AG08395 (cell line): ENCODE results near the gene SORCS3.

Source experiments
- DNase-seq: peaks from one replicate; pipeline ENCODE4 v3.0.0; 2012; ENCODE audit warnings: mixed read lengths, low spot score

SORCS3 gene

DNA sequence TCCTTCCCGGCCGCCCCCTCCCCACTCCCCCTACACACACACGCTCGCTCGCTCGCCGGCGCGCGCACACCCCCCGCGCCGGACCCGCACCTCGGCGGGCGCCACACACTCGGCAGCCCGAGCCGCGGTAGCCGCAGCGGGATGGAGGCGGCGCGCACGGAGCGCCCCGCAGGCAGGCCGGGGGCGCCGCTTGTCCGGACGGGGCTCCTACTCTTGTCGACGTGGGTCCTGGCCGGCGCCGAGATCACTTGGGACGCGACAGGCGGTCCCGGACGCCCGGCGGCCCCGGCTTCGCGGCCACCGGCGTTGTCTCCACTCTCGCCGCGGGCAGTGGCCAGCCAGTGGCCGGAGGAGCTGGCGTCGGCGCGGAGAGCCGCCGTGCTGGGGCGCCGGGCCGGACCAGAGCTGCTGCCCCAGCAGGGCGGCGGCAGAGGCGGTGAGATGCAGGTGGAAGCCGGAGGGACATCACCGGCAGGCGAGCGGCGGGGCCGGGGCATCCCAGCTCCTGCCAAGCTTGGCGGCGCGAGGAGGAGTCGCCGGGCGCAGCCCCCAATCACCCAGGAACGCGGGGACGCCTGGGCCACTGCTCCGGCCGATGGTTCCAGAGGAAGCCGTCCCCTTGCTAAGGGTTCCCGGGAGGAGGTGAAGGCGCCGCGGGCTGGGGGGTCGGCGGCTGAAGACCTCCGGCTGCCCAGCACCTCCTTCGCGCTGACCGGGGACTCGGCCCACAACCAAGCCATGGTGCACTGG, at the start of gene SORCS3:
Gene SORCS3, plus strand, starts transcription at position 104 of the 750 bp plus-strand sequence.
- no peak for DNase-seq

DNA sequence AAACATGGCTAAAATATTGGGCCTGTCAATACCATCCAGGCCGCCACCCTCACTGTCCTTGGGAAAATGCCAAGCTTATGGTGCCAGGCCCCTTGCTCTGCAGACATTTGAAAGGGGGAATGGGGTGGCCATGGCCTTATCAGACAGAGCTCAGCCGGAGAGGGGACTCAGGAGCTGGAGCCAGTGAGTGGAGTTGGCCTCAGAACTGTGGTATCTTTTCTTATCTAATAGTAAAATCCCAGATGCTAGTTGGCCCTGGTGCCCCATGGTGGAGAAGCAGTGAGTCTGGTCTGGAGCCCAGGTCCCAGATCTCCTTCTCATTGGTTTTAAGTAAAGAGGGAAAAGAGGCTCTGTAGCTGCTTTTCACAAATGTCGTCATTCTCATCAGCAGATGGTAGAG, 49.6 kb upstream of the SORCS3 start:
- DNase-seq = no peak

DNA sequence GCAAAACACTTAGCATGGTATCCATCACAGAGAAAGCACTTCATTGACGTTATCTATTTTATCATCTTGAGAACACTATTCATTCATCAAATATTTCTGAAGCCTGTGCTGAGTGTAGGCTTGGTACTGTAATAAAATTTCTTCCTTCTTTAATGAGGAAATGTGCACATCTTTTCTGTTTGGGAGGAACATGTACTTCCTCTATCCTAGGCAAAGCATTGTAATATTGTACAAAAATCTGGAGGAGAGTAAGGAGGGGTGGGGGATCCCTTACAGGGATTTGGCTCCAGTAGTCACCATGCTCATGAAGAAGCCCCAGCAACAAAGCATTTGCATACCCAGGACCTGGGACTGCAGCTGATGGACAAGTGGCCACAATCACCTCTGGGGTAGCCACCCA, 39.9 kb upstream of the SORCS3 start:
- DNase-seq = no peak

DNA sequence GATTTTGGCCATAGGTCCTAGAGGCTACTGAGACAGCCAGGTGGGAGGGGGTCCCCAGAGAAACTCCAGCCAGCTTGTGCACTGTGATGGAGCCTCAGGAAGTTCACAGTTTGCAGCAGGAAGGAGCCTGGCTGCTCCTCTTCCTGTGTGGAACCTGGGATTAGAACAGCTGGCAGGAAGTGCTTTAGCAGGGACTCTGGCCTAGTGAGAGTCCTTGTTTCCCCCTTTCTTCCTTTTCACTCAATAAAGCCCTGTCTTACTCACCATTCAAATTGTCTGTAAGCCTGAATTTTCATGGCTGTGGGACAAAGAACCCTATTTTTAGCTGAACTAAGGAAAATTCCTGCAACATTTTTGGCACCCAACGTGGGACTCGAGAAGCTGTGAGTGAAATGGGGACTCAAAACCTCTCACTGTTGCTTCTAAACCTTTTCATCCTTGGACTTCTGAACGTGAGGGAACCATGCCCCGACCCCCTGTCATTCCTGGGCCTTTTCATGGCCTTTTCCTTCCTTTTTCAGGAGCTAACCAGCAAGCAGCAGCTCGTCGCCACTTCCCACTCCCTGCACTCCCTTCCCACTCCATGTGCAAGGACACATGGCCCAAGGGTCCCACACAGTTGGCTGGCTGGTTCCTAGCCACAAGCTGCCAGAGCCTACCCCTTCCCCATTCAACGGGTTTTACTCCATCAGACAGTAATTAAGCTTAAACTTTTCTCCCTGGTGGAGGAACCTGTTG, 32.8 kb upstream of the SORCS3 start:
- no peak for DNase-seq

DNA sequence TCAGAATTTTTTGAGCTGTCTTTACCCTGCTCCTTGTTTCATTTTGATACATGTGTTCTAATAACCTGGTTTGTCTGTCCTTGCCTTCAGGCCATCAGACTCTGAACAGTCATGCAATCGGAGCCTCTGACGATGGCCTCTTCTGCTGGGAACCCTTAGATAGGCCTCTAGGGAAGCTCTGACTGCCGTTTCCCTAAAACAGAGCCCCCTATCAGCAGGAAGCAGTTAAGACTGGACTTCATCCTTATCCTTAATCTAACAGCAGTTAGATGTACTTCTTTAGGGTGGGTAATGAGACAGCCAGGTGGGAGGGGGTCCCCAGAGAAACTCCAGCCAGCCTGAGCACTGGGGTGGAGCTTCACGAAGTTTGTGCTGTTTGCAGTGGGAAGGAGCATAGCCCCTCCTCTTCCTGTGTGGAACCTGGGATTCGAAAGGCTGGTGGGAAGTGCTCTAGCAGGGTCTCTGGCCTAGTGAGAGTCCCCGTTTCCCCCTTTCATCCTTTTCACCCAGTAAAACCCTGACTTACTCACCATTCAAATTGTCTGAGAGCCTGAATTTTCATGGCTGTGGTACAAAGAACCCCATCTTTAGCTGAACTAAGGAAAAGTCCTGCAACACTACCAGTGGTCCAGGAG, 28.4 kb upstream of the SORCS3 start:
- no peak for DNase-seq

DNA sequence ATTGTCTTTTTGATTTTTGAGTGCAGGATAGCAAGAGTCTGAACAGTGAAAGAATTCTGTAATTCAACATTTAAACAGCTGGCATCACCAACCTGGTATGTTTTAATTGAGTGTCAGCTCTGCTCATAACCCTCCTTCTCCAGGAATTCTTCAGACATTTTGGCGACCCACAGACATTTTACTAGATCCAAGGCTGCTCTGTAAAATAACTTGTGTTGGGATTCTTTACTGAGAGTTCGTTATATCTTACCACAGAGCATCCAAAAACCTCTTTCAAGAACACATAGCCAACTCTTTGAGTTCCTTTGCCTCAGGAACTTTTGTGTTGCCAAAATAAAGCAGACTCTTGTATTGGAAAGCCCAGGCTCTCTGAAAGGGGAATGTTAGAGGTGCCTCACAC, 27.7 kb upstream of the SORCS3 start:
- DNase-seq = no peak

DNA sequence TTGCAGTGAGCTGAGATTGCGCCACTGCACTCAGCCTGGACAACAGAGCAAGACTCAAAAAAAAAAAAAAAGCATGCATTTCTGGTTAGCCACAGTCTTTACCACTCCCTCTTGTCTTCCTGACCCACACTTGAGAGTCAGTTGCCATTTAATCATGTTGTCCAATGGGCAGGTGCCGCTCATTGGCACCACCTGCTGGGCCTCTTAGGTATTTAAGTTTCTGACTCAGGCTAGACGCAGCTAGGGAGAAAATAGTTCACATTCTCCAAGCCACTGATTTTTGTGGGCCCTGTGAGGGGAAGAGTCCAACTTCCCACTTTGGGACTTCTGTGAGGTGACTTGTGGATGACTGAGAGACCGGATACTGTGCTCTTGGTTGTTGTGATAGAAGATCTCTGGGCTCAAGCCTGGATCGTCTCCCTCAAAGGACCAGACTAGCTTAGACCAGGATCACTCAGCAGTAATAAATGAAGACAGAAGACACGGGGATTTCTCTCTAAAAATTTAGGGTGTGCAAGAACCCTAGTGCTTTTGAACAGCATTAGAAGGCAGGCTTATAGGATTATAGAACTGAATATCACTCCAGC, 26.8 kb upstream of the SORCS3 start:
- DNase-seq = peak; percentile 41

DNA sequence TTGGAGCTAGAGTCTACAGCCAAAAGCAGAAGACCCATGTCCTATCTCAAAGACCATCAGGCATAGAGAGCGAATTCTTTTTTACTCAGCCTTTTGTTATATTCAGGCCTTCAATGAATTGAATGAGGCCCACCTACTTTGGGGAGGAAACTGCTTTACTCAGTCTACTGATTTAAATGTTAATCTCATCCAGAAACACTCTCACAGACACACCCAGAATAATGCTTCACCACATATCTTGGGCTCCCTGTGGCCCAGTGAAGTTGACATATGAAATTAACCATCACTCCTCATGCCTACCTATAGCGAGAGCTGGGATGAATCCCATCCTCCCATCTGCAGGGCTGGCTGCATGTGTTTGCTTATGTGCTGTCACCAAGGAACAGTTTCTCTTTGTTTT, 26.0 kb upstream of the SORCS3 start:
- no peak for DNase-seq

DNA sequence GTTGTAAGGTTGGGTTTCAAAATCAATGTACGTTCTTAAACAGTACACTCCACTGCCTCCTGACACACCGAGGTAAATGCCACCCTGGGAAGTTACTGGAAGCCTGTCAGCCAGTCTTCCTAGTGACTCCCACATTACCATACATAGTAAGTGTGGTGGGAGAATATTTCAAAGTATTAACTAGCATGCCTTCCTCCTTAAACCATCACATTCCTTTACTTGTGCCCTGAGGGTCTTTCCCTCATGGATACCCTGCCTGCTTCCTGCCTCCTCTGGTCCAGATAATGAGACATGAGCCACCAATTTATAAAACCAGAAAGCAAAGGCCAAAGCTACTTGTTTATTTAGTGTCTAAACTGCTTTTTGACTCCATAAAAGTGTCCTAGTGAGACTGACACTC, 23.3 kb upstream of the SORCS3 start:
- no peak for DNase-seq

DNA sequence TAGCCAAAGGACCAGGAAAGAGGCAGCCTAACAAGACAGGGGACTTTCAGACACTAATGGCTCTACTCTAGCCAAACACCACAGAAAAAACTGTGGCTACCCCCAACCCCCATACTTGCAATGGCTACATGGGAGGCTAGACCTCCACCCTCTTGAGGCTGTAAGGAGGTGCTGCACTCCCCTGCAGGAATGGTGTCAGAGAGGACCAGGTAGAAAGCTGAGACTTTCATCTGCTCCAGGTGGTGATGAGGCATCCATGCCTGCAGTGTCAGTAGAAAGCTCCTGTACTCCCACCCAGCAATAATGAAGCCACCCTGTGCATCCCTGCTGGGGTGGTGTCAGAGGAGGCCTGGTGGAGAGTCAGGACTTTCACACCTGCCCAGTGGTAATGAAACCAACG, 18.9 kb upstream of the SORCS3 start:
- DNase-seq = no peak

DNA sequence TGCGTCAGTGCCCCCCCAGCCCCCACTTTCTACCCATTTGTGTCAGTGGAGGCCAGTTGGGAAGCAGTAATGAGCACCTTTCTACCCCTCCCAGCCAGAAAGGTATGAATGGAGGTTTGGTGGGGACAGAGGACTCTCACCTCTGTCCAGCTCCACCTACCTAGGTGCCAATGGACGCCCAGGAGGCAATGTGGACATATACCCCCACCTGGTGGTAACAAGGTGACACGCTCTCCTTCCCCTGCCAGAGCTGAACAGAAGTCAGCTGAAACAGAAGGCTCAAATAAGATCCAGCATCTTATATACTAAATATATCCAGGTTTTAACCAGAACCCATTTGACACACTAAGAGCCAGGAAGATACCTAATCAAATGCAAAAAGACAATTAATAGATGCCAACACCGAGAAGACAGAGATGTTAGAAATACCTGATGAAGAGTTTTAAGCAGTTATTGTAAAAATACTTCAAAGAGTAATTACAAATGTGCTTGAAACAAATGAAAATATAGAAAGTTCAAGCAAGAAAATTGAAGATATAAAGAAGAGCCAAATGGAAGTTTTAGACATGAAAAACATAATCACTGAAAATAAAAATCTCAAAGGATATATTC, 18.4 kb upstream of the SORCS3 start:
- DNase-seq = peak; percentile 24

DNA sequence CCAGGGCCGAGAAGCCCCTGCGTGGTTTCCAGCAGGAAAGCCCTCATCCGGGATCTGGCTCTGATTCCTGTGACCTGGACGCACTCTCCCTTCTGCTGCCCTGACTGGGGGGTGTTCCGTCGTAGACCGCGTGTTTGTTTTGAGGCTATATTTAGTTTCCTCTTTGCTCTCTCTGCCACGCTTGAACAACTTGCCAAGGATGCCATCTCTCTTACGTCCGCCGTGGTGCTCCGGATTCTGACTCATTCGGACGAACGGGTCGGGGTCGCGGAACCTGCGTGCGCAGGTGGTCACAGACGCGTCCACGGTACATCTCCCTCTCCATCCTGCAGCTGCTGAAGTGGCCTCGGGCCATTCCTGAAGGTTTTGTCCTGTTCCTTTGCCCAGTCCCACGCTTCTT, 10.4 kb upstream of the SORCS3 start:
- DNase-seq = no peak

DNA sequence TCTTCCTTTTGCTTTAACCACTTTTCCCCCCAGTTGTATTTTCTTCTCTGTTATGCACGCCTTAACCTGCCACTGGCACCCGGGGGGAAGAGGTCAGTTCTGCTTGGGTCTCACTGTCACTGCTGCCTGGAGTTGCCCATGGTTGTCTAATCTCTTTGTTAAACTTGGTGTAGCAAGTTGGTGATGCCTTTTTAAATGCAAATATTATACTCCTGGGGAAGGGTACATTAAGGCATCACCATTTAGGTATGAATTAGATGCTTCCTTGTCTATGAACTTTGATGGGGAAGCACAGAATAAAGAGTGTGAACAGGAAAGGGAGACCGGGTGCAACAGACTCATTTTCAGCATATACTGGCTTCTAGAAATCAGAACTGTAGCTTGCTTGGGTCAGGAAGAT, 9.1 kb upstream of the SORCS3 start:
- DNase-seq = no peak

DNA sequence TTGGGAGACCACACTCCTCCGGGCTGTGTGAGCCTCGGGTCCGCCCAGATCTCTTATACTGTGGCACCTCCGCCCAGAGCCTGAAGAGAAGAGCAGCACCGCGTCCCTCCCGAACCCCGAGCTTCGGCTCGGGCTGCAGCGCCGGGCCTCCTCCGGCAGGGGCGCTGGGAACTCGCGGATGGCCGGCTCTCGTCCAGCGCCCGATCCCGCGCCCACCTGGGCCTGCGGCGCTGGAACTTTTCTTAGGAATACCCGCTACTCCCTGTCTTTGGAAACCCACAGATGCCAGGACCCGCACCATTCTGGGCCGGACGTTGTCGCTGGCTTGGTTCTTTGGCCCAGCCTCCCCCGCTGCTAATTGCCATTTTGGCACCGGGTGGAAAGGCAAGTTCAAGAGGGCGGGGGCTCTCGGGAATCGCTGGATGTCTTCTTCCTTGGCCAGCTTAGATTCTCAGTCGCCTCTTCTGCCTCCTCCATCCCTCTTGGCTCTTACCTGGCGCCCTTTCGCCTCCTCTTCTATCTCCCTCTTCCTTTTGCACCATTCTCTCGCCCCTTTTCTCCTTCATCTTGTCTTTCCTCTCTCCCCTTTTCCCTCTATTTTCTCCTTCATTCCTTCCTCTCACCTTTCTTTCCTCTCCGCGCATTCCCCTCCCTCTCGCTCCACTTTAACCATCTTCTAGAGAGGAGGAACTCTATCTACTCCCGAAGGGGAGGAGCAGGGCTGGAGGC, 2.1 kb upstream of the SORCS3 start:
- no peak for DNase-seq

DNA sequence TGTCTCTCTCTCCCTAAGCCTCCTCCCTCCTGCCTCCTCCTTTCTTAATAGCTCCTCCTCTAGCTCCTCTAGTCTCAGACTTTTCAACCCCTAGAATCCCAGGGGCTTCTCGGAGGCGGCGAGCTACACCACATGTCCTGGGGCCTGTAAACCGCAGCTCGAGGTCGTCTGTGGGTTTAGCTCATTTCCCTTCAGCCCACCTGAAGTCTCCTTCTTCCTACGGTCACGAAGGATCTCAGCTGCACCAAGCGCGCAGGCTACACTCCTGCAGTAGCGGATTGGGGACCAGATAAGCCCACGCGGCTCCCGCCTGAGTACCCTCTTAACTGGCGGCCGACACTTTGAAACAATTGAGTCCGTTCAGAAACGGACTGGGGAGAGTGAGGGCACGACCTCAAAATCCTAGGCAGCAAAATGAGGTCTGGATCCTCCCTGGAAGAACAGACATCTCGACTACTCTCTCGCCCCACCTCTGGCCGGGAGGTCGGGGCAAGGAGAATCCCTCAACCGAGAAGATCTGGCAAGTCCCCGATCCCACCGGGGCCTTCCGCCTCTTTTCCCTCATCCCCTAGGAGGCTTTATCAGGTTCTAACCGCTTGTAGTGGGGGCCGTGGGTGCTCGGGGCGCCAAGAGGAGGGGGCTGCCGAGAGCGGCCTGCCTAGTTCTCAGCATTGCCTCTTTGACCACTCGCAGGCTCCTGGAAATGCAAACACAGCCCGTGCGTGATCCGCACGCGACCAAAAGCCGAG, 1.3 kb upstream of the SORCS3 start:
- no peak for DNase-seq

DNA sequence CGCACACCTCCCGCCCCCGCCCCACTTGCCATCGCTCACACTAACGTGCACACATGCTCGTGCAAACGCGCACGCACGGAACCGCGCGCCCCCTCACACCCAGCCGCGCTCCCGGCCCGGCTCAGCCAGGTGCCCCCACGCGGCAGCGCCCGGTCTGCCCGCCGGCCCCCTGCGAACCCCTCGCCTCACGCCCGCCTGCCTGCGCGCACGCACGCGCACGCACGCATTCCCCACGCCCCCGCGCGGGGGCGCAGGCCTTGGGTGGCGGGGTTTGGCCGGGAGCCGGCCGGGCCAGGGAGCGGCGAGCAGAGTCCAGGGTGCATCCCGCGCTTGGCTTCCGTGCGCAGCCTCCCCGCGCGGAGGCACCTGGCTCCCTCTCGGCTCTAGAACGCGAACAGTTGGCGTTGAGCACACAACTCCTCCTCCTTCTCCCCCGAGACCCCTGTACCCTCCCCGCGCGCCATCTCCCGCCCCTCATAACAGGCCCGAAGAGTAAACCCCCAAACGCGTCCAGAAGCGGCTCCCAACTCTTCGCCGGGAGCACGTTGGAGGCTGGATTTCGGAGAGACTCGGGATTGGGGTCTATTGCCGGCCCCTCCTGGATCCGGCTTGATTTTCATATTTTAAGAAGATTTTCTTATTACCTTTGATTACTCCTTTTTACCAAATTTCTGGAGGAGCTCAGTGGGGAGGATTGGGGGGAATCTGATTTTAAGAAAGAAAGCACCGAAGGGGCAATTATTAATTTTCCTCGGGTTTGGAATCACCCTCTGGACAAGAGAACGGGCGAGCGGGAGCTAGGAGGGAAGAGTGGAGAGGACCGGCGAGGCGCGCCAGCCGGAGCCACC, 527 bp upstream of the SORCS3 start:
- no peak for DNase-seq

DNA sequence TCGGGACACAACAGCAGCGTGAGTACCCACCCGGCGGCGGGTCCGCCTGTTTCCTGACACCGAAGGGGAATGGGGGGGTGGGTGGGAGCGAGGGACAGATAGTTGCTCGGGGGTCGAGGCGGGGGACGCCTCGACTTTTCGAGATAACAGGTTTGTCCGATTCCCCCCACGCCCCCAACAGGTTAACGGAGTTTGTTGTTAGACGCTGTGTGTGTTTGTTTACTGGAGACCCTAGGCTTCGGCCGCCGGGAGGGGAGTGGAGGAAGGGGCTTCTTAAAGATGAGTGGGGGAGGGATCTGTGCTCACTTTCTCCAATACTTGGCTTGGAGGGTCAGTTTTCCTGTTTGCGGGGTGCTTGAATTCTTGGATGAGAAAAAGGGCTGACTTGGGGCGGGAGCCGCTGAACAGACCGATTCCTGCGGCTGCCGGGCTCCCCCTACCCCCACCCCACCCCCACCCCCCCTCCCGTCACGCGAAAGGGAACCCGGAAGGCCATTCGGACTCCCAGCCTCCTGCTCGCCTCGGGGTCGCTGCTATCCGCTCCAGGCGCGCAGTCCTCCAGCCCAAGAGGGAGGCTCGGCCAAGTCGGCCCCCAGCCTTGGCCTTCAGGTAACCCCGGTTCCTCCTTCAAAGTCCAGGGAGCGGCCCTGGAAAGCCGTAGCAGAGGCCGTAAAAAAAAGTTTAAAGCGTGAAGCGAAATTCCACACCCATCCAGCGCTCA, 1.0 kb downstream of the SORCS3 start:
- DNase-seq = no peak

DNA sequence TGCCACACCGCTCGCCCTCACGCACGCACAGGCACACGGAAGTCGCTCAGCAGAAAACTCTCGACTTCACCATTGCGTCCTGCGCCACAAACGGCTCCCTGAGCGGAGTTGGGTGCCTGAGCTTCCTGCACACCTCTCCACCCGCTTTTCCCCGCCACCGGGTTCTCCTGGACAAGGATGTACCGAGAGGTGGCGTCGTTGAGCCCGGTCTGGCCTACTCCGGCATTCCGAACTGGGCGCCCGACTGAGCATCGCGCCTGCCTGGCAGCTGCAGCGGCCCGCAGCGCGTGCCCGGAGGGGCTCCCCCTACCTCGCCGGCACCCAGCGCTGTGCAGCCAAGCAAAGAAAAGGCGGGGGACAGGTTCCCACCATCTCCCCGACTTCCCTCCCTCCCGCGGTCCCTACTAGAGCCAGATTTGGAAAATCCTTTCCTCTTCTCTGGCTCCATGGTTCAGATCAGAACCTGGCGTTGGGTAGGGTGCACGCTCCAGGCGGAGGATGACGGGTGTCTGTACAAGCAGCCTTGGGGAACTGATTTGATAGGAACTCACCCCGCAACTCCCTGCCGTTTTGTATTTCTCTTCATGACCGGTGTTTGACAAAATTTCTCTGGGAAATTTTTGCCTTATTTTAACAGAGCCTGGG, 1.7 kb downstream of the SORCS3 start:
- DNase-seq = peak; percentile 19

DNA sequence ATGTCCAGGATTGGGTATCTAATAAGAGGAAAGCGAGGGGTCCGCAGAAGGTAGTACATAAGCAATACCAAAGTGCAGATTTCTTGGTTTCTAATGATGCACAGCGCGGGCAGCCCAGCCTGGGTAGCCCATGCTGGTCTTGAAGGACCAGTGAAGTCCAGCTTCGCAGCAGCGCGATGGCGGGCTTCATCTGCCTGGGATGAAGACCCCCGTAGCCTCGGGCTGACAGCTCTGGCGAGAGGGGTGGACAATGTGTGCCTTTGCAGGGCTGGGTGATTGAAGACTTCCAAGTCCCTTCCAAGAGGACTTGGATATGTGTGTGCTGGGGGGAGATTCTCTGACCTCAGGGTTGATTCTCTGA, 2.2 kb downstream of the SORCS3 start:
- no peak for DNase-seq
